HFFc6 (cell line): ENCODE measurements around the gene MS4A1. TPM values are rescaled to one million over a fixed set of nuclear protein-coding genes. Genes with fewer than 3 reads are reported as not detected.

Experiments
- DNase-seq: peaks from one replicate; pipeline ENCODE4 v3.0.0-alpha.2; 2018
- H3K27ac Mint-ChIP-seq: 2 replicates; pipeline ENCODE4 v1.8.0; 2020; ENCODE audit warnings: mild to moderate bottlenecking, mixed read lengths
- H3K27me3 Mint-ChIP-seq: 2 replicates; pipeline ENCODE4 v1.8.0; 2021; ENCODE audit warnings: mild to moderate bottlenecking, moderate library complexity, mixed read lengths; ENCODE audit not compliant: insufficient read depth
- H3K36me3 Mint-ChIP-seq: 2 replicates; pipeline ENCODE4 v1.8.0; 2021; ENCODE audit warnings: low read depth, mixed read lengths
- H3K4me1 Mint-ChIP-seq: 2 replicates; pipeline ENCODE4 v1.8.0; 2020; ENCODE audit warnings: low read depth, mixed read lengths
- H3K4me3 Mint-ChIP-seq: 2 replicates; pipeline ENCODE4 v1.8.0; 2020; ENCODE audit warnings: mild to moderate bottlenecking, moderate library complexity, mixed read lengths
- H3K9me3 Mint-ChIP-seq: 2 replicates; pipeline ENCODE4 v1.8.0; 2020; ENCODE audit warnings: mild to moderate bottlenecking, mixed read lengths
- long read RNA-seq: library from polyadenylated mRNA; unstranded; transcript quantifications from one replicate; pipeline ENCODE4 v2.0.0, GENCODE V29; 2019
- total RNA-seq, 6 experiments: library from RNA; stranded (reverse); fragmentation: NEBNext Ultra II Directional; extraction: Animal tissue kit (Norgen Biotek cat#: 25700); gene quantifications; 2 replicates in 1 of 6; 3 replicates in 5 of 6; pipeline ENCODE4 v1.2.3, GENCODE V29; 2021
- TF ChIP-seq, protein P1 (sequence below): fragments of 200-600 bp; sonication (generic); IDR thresholded peaks from 2 replicates; pipeline ENCODE4 v1.5.0; 2021; ENCODE audit warnings: antibody characterized with exemption, mild to moderate bottlenecking

Gene MS4A1
- not detected for total RNA-seq
- long read RNA-seq: 0 reads

GRCh38 chr11:60455531-60456042, at the start of gene MS4A1:
Gene MS4A1 (plus strand): TSS chr11:60455847. CDS start chr11:60462375, 6,528 bp downstream.
- TF ChIP-seq, protein P1, sequence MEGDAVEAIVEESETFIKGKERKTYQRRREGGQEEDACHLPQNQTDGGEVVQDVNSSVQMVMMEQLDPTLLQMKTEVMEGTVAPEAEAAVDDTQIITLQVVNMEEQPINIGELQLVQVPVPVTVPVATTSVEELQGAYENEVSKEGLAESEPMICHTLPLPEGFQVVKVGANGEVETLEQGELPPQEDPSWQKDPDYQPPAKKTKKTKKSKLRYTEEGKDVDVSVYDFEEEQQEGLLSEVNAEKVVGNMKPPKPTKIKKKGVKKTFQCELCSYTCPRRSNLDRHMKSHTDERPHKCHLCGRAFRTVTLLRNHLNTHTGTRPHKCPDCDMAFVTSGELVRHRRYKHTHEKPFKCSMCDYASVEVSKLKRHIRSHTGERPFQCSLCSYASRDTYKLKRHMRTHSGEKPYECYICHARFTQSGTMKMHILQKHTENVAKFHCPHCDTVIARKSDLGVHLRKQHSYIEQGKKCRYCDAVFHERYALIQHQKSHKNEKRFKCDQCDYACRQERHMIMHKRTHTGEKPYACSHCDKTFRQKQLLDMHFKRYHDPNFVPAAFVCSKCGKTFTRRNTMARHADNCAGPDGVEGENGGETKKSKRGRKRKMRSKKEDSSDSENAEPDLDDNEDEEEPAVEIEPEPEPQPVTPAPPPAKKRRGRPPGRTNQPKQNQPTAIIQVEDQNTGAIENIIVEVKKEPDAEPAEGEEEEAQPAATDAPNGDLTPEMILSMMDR: no peak
- Mint-ChIP-seq H3K27me3 (no peaks in the 10 kb centered on the region), H3K27ac (no peak within 1 kb of the TSS), H3K4me3 (no peak within 1 kb of the TSS), H3K36me3 (peaks cover 6% of the 10 kb centered on the region), H3K9me3 (peaks cover 36% of the 10 kb centered on the region), H3K4me1 (no peaks in the 10 kb centered on the region)
- DNase-seq: no peak

- DNase-seq: no peak
- Mint-ChIP-seq H3K9me3 (peaks cover 46% of the 10 kb centered on the region), H3K36me3 (no peaks in the 10 kb centered on the region), H3K4me1 (no peaks in the 10 kb centered on the region), H3K27ac (no peak overlapping the region), H3K4me3 (no peak overlapping the region), H3K27me3 (no peaks in the 10 kb centered on the region)
- TF ChIP-seq, protein P1: no peak
Measured at GRCh38 chr11:60420015-60420414, 35.6 kb upstream of the MS4A1 start.

- no peaks in the 10 kb centered on the region for H3K27me3 Mint-ChIP-seq
- H3K27ac Mint-ChIP-seq: no peak overlapping the region
- TF ChIP-seq, protein P1: no peak
Measured at GRCh38 chr11:60422609-60423008, 33.0 kb upstream of the MS4A1 start.

DNA sequence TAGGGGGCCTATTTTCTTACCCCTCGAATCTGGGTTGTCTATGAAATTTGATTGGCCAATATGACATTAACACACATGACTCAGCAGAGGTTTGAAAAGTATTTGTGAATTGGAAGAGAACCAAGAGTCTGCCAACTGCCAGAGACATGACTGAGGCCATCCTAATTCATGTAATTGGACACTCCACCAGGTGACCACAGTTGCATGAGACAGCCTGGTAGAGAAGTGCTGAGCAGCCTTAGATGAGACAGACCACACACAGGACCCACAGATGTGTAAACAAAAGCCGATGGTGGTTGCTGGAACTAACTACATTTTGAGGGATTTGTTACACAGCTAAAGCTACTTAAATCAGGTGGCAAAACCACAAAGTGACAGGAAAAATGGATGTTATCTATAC, 27.1 kb upstream of the MS4A1 start:
- Mint-ChIP-seq H3K27ac (no peak overlapping the region), H3K9me3 (peaks cover 36% of the 10 kb centered on the region), H3K36me3 (peaks cover 5% of the 10 kb centered on the region; the same call in 1 of the 2 replicates), H3K27me3 (no peaks in the 10 kb centered on the region), H3K4me3 (no peak overlapping the region), H3K4me1 (no peaks in the 10 kb centered on the region)
- no peak for DNase-seq
- TF ChIP-seq, protein P1: no peak

More at GRCh38 chr11:60422609-60423008, 33.0 kb upstream of the MS4A1 start:
- no peak overlapping the region for H3K4me3 Mint-ChIP-seq
- DNase-seq: no peak
- no peaks in the 10 kb centered on the region for H3K4me1 Mint-ChIP-seq
- peaks cover 28% of the 10 kb centered on the region for H3K9me3 Mint-ChIP-seq
- H3K36me3 Mint-ChIP-seq: no peaks in the 10 kb centered on the region

DNA sequence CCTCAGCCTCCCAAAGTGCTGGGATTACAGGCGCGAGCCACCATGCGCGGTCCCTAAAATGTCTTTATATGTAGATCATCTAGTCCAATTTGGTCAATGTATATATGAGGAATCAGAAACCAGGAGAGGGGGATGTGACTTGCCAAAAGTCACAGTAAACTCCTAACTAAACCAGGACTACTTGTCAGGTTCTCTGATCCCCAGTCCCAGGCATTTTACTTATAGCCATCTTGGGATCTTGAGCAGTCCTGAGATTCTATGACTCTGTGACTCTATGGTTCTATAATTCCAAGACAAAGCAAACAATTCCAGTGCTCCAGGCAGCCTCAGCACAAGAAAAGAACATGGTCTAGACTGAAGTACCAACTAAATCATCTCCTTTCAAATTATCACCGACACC, 26.4 kb upstream of the MS4A1 start, which contains the start of gene MS4A5:
TSS of gene MS4A5 (plus strand) at position 301 of the 400 bp plus-strand sequence. CDS start 103 bp downstream, outside the sequence.
- Mint-ChIP-seq H3K4me3 (no peak within 1 kb of the TSS), H3K4me1 (no peaks in the 10 kb centered on the region), H3K9me3 (peaks cover 34% of the 10 kb centered on the region), H3K27ac (no peak within 1 kb of the TSS), H3K27me3 (no peaks in the 10 kb centered on the region), H3K36me3 (peaks cover 5% of the 10 kb centered on the region; the same call in 1 of the 2 replicates)
- TF ChIP-seq, protein P1: no peak
- DNase-seq: no peak
